ENCODE data around the gene NEDD8.

NEDD8 gene

DNA sequence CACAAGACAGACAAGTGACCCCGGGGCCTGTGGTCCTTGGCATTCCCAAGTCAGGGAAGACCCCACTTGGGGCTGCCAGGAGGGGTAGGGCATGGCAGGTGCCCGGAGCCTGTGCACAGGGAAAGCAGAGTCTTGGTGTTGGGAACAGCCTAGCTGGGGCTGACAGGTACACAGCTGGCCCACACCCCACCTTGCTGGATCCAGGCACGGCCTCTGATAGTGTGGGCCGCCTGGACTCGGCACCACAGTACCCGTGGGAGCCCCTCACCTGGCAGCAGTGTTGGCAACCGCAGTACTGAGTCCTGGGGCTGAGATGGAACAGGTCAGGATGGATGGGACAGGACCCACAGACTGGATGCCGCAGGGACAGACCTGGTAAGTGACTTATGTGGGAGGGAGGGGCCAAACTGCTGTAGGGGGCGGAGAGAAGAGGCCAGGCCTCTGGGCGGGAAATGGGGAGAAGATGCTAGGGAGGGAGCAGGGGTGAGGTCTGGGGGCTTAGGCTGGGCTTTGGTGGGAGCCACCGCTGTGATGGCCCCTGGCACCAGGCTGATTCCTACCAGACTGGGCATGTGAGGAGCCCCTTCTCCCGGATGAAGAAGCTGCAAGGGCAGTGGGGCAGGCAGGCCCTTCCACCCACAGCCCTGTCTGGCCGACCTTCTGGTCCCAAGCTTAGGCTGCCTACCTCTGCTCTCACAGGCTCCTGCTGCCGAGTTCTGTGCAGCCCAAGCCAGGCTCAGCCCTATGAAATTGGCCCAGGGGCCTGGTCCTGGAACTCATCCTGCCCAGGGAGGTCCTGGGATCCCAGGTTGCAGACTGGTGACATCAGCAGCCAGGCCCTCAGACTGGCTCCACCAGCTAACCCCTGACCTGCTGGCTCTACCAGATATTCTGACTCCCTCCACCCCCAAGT, 30.9 kb upstream of the NEDD8 start, which contains the start of gene TGM1:
Gene TGM1, minus strand, starts transcription at position 357 of the 913 bp plus-strand sequence. CDS start 825 bp downstream, outside the sequence.
- no peak for DNase-seq

DNA sequence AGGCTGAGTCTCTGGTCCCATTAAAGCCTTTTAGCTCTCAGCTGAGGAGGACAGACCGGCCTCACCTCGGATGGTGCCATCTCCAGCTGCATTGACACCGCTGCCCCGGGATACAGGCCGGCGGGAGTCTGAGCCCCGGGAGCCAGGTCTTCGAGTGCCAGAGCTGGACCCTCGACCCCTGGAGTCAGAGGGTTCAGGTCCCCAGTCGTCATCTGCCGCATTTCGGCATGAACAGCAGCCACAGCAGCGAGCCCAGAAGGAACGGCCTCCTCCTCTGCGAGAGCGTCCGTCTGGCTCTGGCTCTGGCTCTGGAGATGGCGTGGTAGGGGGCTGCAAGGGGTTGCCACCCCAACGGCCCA, 29.8 kb upstream of the NEDD8 start:
- DNase-seq = no peak

DNA sequence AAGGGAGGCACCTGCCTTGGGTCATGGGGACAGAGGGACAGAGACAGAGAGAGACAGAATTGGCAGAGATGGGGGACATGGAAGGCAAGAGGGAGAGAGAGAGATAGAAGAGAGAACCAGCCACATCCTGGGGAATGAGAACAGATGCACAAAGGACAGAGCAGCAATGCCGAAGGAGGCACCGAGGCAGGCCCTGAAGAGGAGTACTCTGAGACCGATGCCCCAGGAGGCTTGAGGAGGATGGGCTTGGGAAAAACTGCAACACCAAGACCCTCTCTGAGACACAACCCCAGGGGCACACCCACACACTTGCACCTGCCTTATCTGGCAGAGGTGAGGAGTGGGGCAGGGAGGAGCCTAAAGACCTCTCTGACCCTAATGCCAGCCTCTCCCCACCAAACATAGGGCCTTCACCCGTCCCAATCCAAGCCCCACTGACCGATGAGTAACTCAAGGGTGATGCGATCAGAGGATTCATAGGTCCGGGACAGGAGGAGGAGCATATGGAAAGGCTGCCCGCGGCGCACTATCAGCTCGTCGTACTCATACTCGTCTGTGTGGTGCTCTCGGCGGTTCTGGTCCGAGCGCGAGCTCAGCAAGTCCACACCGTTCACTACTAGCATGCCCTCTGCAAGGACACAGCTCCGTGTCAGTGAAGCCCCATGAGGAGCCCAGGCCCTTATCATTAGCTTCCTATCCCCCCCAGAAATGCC, 29.2 kb upstream of the NEDD8 start:
- no peak for DNase-seq

DNA sequence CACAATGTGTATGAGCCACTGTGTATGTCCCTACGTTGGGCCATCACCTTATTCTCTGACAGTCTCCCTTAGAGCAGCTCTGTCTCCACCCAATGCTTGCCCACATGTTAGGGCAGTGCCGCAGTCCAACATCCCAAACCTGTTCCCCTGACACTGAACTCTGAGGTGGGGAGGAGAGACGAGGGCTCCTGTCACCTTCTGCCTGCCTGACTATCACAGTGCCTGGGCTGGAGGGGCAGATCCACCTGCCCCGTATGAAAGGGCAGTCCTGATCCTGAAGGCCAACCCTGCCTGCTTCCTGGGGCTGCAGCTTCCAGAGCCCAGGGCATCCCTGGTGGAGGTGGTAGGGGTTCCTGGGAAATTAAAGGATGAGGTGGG, 28.6 kb upstream of the NEDD8 start:
- no peak for DNase-seq

DNA sequence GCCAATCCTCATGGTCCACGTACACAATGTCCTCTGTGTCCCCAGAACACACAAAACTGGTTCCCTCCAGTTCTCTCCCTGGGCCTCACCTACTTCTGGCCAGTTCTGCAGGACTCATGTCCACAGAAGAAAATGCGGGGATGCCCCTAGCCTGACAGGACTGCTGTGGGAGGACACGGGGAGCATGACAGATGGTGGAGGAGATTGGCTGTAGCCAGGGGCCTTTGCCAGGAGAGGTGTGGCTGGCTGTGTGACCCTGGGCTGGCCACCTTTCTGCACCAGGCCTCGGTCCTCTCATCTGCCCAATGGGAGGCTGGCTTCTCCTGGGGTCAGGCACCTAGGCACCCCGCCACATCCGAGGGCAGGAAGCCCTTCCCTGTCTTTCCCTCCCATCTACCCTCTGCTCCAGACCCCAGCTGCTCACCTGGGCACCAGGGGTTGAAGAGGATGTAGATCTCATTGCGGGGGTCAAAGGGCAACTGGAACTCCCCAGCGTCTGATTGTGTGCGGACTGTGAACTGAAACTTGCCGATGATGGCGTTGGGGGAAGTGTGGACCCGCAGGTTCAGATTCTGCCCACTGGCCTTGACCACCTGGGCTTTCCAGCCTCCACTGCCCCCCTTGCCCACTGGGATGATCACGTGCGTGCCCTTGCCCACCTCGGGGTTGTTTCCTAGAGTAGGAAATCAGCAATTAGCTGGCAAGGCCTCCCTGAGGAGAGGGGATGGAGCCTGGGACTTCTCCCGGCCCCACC, 28.0 kb upstream of the NEDD8 start:
- no peak for DNase-seq

DNA sequence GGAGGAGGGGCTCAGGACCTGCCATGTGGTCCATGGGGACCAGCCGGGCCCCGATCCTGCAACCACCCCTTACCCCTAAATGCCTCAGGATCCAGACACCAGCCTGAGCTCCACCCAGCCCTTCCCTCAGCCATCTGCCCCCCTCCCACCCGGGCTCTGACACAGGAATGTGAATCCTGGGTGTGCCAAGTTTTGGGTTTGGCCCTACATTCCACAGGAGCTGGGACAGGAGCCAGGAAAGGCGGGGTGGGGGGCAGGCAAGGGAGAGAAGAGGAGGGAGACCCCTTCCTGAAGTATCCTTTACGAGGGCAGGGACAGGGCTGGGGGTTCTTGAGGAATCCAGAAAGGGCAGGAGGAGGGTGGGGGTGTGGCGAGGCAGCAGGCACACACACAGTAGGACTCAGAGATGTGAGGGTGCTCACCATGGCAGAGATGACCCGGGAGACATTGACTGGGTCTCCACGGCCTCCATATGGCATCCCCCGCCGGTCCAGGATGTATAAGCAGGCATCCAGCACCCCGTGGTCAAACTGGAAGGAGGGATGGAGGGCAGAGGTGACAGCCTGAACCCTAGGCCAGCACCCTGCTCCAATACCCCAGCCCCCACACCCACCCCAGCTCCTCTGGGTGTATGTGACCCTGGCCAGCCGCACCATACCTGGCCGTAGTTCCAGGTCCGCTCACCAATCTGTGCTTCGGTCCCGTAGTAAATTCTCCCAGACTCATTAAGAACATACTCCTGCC, 27.3 kb upstream of the NEDD8 start:
- no peak for DNase-seq

DNA sequence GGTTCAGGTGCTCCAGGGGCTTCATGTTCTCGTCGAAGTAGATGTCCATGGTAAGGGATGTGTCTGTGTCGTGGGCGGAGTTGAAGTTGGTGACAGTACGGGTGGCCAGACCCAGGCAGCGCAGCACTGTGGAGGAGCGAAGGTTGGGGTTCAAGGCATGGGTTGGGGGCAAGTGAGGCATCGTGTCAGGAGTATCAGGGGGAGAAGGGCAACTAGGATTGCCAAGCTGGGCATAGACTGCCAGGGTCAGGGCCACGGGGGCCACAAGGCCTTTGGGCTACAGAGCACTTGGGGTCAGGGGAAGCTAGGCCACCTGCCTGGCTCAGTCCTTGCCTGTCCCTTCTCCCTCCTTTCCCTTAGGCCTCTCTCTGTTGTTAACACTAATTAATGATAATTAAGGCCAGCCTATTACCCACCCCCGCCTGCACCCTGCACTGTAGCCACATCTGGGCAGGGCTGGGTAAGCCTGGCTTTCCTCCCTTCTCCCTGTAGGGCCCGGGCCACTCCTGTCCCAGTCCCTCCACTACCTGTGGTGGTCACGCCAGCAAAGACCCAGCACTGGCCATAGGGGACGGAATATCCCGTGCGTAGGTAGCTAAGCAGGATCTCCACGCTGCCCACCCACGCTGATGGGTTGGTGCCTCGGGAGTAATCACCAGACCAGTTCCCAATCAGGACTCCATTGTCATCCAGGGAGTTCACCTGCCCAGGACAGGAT, 26.5 kb upstream of the NEDD8 start:
- DNase-seq = no peak

DNA sequence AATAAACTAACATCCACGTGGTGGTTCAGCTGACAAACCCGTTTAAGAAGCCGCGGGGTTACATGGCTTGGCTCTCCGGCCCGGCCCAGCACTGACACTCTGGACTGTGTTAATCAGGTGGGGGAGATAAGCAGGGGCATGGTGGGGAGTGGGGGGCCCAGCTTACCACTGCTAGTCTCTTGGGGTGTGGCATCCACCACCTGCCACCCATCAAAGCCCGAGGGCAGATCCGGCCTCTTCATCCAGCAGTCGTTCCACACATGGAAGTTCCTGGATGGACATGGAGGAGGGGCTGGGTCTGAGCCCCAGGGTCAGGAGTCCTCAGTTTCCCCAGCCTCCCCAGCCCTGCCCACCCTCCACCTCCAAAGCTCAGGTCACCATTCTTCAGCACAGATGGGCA, 26.0 kb upstream of the NEDD8 start:
- DNase-seq = no peak

DNA sequence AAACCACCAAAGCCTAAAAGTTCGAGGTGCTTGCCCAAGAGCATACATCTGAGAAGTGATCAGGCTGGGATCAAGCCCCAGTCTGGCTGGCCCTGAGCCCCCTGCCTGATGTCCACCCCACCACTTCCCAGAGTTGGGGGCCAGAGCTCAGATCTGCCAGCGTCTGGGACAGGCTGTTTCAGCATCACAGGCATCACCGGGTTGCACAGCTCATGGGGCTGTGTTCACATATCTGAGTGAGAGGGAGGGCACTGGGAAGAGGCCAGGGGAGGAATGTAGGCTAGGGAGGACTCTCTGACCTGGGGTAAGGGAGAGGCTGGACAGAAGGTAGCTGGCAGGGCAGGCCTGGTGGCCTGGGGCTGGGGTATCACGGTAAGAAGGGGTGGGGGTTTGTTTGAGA, 24.8 kb upstream of the NEDD8 start:
- no peak for DNase-seq

DNA sequence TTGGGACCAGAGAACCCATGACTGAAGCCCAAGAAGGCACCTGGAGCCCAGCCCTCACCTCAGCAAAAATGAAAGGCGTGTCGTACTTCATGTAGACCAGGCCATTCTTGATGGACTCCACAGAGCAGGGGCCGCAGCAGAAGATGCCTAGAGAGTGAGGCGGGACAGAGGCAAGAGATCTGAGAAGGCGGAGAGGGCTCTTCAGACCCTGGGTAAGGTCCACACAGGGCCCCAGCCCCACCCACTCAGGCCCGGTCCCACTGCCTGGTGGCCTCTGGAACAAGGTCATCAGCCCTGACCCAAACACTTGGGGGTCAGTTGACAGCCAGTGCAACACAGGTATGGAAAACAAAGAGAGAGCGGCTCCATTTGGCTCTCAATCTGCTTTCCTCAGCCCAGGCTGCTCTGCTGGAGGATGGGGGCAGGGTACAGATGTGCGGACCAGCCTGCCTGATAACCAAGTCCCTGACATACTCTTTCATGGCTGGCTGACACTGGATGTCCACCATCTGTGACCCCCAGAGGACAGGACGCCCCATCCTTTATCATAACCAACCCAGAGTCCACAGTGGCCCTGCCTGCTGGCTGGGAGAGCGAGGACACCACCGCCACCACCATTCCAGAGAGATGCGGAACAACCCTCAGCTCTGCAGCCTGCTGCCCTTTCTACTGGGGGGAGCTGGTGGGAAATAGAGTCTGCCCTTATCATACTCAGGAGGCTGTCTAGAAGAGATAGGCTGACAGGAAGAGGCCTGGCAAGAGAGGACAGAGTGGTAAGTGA, 24.0 kb upstream of the NEDD8 start:
- DNase-seq = no peak

DNA sequence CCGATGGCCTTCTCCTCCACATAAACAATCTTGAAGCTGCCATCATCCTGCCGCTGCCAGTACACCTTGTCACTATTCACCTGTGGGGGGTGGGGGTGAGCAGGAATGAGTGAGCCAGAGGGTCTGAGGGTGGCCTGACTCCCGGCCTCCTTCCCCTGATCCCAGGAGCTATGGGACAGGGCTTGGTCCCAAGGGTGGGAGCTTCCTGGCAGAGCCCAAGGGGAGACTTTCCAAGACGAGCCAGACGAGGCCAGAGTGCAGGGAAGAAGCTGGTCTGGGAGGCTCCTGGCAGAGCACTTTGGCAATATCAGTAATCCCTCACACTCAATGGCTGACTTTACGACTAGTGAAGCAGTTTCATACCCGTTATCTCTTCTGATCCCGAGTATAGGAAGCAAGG, 23.3 kb upstream of the NEDD8 start:
- no peak for DNase-seq

DNA sequence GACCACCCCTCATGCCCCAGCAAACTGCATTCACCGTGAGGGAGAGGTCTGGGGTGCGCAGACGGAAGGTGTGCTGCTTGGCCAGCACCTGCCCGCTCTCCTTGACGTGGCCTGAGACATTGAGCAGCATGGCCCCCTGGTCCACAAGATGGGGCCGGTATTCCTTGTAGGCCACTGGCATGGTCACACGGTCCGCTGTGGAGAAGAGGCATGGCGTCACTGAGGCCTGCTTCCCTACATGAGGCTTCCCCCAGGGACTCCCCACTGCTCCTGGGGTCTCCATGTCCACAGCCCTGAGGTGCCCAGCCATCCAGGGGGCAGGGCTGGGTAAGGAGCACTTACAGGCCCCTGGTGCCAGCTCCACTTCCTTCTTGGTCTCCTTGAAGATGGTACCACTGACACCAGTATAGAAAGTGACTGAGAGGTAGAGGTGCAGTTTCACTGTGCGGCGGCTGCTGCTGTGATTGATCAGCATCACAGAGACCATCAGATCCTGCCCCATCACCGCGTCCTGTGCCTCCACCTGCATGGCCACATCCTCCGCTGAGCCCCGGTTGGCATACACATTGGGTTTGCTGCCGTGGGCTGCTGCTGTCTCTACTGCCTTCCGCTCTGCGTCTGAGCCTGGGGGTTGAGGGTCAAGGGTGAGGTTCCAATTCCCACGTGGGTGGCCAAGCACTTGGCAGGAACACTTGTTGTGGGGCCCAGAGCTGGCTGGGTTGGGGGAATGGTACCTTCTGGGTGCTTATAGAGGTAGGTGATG, 22.6 kb upstream of the NEDD8 start:
- DNase-seq = no peak

DNA sequence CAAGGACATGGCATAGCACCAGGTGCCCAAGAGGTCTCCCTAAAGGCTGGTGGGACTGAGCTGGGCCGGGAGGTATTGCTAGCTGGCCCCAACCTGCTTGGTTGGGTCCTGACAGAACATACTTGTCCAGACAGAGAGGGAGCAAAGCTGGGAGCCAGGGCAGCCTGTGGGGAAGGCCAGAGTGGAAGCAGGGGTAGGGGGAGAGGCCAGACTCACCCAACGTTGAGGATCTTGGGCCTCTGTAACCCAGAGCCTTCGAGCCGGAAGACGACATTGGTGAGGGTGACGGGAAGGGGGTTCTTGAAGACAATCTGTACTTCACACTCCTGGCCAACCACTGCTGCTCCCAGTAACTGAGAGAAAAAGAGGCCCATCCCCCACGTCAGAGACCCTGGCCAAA, 21.8 kb upstream of the NEDD8 start:
- no peak for DNase-seq

DNA sequence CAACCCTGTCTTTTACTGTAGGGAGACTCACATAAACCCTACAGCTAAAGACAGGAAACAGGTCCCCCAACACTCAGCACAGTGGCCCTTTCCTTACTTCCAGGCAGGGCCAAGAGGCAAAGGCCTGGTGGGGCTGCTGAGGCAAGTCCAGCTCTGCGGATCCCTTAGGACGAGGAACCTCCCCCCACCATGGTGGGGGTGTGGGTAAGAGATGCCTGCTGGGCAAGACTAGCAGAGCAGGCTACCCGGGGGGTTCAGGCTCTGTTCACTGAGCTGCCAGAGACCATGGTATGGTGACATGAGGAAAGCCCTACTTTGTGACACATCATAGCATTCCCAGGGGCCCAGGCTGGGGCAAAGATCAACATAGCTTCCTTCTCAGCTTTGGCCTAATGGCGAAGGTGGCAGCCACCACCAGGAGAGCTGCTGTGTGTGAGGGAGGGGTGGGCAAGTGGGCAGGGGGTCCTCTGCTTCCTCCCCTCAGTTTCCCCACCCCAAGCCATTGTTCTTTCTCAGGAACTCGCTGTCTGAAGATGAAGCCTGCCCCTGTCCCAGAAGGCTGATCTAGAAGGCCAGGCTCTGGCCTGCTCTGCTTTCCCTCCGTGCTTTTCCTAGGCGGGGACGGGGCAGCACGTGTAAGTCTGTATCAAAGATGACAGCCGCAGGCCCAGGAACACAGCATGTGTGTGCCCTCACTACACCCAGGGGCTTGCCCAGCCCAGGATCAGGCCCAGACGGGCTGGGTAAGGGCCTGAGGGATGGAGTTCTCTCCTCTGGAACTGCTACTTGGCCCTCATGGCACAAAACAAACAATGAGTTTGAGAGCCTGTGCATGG, 20.3 kb upstream of the NEDD8 start:
- DNase-seq = no peak

DNA sequence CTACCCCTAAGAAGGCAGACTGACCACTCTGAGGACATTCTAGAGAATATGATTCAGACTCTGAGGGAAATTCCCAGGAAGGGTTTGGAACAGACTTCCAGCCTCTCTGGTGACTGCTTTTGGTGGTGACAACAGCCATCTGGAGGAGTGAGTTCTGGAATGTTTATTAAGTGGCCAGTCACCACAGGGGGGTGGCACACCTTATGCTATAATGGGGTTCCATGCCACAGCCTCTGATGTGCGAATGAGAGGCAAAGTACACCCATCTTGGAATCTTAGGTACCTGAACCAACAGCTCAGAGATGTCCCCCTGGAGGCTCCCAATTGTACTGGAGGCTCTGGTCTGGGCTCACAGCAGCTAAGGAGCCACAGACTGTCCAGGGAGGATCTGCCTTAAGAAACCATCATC, 19.7 kb upstream of the NEDD8 start:
- no peak for DNase-seq

DNA sequence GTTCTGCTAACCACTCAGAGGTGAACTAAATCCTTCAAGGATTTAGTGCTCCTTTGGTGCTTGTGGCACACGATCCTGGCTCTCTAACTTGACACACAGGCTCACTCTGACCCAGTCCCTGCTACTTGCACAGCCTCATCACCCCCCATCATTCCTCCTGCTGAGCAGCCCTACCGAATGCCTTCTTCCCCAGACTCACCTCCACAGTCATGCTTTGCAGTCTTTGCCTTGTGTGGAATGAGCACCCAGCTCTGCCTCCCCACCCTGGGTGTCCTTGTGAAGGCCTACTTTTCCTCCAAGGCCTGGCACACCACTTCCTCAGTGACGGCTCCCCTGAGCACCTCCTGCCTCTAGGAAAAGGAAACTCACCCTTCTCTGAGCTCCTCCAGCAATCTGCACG, 18.2 kb upstream of the NEDD8 start:
- no peak for DNase-seq

DNA sequence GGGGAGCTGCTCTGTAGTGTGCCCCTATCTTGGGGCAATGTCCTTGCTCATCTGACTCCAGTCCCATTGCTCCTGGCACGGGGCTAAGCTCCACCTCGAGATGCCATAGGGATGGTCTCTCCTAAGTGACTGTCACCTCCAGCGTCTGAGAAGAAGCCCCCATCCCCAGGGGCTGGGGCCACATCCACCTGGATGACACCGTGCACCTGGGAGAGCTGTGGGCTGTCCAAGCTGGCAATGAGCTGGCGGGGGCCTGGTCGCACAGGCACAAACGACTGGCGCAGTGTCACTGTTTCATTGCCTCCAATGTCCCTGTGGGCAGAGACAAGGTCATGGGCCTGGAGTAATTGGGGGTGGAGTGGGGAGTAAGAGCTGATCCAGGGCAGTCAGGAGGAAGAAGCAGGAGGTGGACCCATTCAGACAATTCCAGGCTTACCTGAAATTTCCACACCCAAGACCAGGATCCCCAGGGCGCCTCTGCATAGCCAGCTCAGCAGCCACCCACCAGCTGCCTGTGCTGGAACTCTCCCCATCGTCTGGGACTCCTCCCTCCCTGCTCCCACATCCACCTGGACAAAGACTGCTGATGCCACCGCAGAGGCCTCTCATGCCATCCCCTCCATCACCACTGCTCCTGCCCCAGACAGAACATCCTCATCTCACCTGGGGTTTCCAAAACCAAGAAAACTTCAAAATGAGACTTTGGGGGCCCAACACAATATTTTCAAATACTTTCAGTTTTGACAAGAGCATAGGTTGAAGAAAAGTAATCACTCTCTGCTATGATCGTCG, 17.3 kb upstream of the NEDD8 start:
- no peak for DNase-seq

DNA sequence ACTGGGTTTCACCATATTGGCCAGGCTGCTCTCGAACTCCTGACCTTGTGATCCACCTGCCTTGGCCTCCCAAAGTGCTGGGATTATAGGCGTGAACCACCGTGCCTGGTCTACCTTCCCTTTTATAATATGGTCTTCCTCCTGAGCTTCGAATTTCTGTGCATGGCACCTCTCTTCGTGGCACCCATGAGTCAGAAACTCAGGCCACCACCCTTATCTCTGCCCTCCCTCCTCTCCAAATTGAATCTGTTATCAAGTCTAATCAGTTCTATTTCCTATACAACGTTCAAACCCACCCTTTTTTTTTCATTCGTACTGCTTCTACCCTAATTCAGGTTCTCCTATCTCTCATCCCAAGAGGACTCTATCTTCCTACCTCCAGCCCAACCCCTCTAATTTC, 15.3 kb upstream of the NEDD8 start:
- no peak for DNase-seq

DNA sequence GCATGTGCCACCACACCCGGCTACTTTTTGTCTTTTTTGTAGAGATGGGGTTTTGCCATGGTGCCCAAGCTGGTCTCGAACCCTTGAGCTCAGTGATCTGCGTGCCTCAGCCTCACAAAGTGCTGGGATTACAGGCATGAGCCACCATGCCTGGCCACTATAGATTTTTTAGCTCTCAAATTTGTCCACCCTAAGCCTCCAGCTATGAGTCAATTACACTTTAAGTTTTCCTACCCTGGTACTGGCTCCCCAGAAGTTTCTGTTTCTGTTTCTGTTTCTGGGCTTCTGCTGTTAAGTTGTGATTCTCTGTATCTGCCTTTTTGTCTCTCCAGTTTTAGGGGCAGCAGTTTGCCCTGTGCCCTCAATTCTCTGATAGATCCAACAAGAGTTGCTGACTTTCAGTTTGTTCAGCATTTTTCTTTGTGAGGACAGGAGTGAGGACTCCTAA, 14.6 kb upstream of the NEDD8 start:
- no peak for DNase-seq

Data from CD4-positive, alpha-beta T cell treated with Interleukin-6 for 4 hours (primary cell).